Spinal cord (tissue), 10 donors: ENCODE data around the gene CIAO3. TPM values are rescaled to one million over a fixed set of nuclear protein-coding genes. Genes with fewer than 3 reads are reported as not detected.

Experiments
- DNase-seq, 6 donors: peaks; one replicate each; pipeline versions ENCODE4 v3.0.0 to v3.0.0-alpha.2; 2013 to 2015; ENCODE audit warnings: low spot score in 6 of 6, low read depth in 4 of 6
- H3K27ac ChIP-seq: one replicate; pipeline ENCODE4 v1.5.1; 2013; ENCODE audit warnings: low read depth, low read length, control low read depth
- H3K27me3 ChIP-seq: one replicate; pipeline ENCODE4 v1.6.1; 2013; ENCODE audit warnings: low read length; ENCODE audit not compliant: control insufficient read depth, insufficient read depth
- H3K36me3 ChIP-seq: one replicate; pipeline ENCODE4 v1.6.1; 2013; ENCODE audit warnings: low read length; ENCODE audit not compliant: control insufficient read depth, insufficient read depth
- H3K4me1 ChIP-seq: one replicate; pipeline ENCODE4 v1.6.1; 2013; ENCODE audit warnings: low read length; ENCODE audit not compliant: control insufficient read depth, insufficient read depth
- H3K4me3 ChIP-seq: one replicate; pipeline ENCODE4 v1.5.1; 2013; ENCODE audit warnings: low read depth, low read length, control low read depth
- H3K9me3 ChIP-seq: one replicate; pipeline ENCODE4 v1.6.1; 2013; ENCODE audit warnings: low read length; ENCODE audit not compliant: control insufficient read depth, insufficient read depth
- WGBS: methylation state at CpG from one replicate; pipeline ENCODE4 v1.1.5; 2013; ENCODE audit warnings: missing lambda C conversion rate; ENCODE audit not compliant: insufficient coverage; 5-methylcytosine and 5-hydroxymethylcytosine counted together
- polyA plus RNA-seq, 2 donors: library from polyadenylated mRNA; unstranded; fragments of 120-200 nt; gene quantifications; one replicate each; pipeline ENCODE4 v1.2.1, GENCODE V29; 2013; ENCODE audit not compliant: insufficient read length in 2 of 2
- total RNA-seq, 2 donors: library from RNA; depleted of rRNA in 1 of 2; stranded (reverse); fragments of 120-200 nt in 1 of 2; fragments of >200 nt in 1 of 2; gene quantifications; one replicate each; pipeline versions ENCODE4 v1.2.3 to v1.2.4, GENCODE V29; 2013 to 2014
- donor health status: healthy.

Gene CIAO3
- total and polyA plus RNA-seq, 4 donors: 29.9 to 47.9 (median 38.3) TPM

DNA sequence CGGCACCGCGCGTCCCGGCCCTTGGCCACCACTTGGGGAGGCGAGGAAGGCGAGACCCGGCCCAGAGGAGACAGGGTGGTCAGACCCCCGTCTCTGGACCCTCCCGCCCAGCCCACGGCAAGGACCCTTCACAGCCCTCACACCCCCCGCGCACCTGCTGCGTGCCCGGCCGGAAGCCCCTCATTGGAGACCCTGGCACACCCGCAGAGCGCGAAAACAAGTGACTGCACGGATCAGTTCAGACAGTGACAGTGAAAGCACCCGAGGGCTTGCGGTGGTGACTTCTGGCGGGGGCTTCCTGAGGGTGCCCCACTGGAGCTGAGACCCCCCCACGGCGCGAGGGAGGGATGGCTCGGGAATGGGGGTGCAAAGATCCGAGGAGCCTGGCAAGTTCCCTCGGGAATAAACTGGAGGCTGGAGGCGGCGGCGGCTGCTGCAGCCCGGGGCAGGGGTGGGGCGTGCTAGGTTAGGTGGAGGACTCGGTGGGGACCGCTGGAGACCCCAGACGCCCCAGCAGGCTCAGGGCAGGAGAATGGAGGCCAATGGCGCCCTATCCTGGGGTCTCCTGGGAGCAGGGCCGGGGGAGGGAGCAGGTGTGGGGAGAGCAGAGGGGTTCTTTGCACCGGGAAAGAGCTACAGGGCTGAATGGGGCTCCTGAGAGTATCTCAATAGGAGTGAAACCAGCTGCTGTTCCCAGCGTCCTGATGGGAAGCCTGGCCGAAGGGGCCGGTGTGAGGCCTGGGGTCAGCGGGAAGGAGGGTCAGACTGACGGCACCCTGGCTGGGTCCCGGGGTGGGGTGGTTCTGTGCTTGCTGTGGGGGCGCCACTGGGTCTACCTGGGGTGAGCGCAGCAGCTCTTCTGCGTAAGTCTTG lies 34.4 kb downstream of the CIAO3 start:
- 5% methylated on average over 49 of the region's 49 CpGs for WGBS
- no peaks in the 10 kb centered on the region for H3K9me3 ChIP-seq
- DNase-seq: peak in 1 of 6 donors; percentile 61
- peaks cover 32% of the 10 kb centered on the region for H3K27me3 ChIP-seq
- H3K4me3 ChIP-seq: peak overlapping the region; percentile 9
- H3K27ac ChIP-seq: no peak overlapping the region
- H3K36me3 ChIP-seq: peaks cover 33% of the 10 kb centered on the region
- peaks cover 89% of the 10 kb centered on the region for H3K4me1 ChIP-seq

DNA sequence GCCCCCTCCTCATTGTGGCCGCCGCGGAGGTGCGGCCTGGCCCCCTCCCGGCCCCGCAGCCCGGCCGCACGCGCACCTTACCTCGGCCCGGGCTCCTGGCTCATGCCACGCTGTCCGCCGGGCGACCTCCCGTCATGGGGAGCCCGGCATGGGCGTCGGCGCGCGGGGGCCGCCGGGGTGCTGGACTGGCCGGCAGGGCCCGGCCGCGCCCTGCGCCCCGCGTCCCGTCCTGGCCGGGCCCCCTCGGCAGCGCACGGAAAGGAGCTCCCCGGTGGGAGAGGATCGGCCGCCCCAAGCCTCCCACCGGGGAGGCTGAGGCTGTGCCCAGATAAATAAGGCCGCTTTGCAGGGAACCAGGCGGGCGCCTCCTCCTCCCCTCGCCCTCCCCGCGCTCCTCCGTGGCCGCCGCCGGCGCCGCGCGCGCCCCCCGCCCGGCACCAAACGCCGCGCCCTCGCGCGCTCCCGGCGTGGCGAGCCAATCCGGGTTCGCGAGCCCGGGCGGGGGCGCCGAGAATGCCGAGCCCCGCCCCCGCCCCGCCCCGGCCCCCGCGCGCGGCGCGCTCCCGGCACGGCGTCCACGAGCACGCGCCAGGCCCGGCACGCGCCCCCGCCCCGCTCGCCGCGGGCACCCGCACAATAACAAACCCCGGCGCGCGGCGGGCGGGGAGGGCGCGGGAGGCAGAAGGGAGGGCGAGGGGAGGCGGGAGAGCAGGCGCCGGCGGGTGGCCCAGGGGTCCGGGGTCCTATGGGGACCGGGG lies 35.2 kb downstream of the CIAO3 start, which contains the start of gene FBXL16:
TSS of gene FBXL16 (minus strand) at position 371 of the 758 bp plus-strand sequence. CDS start 8,396 bp downstream, outside the sequence.
- peak in 4 of 6 donors; percentile 74 to 95 (median 87) for DNase-seq
- under 1% methylated on average over 113 of the region's 115 CpGs for WGBS
- H3K27me3 ChIP-seq: peaks cover 38% of the 10 kb centered on the region
- H3K4me1 ChIP-seq: peaks cover 88% of the 10 kb centered on the region
- H3K4me3 ChIP-seq: peak within 1 kb of the TSS; percentile 35
- peaks cover 38% of the 10 kb centered on the region for H3K36me3 ChIP-seq
- no peaks in the 10 kb centered on the region for H3K9me3 ChIP-seq
- no peak within 1 kb of the TSS for H3K27ac ChIP-seq

DNA sequence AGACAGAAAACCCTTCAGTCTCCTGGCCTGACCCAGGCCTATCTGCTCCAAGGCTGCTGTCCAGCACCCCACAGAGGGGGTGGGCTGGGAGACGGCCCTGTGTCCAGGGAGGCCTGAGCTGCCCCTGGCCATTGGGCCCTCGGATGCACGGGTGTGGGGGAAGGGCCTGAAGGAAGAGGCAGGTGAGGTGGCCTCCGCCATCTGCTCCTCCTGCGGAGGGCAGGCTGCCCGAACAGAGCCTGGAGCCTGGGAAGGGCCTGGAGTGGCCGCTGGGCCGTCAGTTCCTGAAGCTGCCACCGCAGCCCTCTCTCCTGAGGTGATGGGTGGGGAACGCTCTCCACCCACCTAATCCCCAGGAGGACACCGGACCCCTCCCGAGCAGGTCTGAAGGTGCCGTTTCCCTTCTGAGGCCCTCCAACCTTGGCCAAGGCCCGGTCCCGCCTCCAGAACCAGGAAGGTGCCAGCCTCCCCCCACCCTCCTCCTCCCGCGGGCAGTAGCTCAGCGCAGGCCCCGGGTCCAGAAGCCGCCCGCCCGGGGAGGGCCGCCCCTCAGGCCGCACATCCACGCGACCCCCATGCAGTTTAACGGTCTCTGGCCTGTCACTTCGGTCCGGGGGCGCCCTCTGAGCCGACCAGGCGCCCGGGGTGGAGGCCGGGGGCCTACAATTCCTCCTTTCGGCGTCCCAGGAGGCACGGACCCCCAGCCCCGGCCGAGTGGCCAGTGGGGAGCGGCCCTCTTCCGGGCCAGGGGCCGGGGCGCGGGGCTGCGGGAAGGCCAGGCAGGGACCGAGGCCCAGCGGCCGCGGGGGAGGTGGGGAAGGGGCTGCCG lies 36.0 kb downstream of the CIAO3 start:
- Histone ChIP-seq H3K36me3 (peaks cover 38% of the 10 kb centered on the region), H3K4me3 (peak overlapping the region; percentile 35), H3K4me1 (peaks cover 88% of the 10 kb centered on the region), H3K27me3 (peaks cover 45% of the 10 kb centered on the region), H3K27ac (no peak overlapping the region), H3K9me3 (no peaks in the 10 kb centered on the region)
- DNase-seq: no peak
- 7% methylated on average over 48 of the region's 50 CpGs for WGBS

DNA sequence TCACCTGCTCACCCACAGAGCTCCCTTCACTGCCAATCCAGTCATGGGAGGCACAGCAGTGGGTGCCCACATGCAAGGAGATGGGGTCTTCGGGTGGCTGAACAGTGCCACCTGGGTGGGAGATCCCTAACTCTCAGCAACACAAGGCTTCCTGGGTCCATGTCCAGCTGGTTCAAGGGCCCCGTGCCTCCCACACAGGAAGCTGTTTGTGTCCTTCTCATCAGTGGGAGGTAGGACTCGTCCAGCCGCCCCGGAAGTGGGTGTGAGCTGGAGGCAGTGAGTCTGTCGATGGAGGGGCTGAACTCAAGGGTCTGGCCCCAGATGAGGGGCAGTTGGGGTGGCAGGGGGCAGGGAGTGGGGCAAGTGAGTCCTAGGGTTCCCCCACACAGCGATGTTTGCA lies 36.8 kb downstream of the CIAO3 start:
- Histone ChIP-seq H3K9me3 (no peaks in the 10 kb centered on the region), H3K4me1 (peaks cover 82% of the 10 kb centered on the region), H3K4me3 (no peak overlapping the region), H3K36me3 (peaks cover 44% of the 10 kb centered on the region), H3K27ac (no peak overlapping the region), H3K27me3 (peaks cover 45% of the 10 kb centered on the region)
- WGBS: 80% methylated on average over 7 of the region's 7 CpGs
- no peak for DNase-seq

DNA sequence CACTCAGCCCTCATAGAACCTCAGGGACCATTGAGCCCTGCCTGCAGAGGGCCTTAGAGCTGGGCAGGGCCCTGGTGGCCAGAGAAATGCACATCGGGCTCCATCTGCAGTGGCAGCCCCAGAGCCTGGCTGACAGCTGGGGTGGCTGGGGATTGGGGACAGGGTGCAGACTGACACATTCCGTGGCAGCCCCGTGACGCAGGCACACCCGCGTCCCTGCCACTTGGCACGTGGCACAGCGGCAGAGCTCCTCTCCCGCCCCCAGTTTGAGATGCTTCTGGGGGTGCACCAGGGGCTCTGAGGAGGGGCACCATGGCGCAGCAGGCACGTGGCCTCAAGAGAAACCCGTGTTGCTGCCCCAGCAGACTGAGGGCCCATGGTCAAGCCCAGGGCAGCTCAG lies 37.4 kb downstream of the CIAO3 start:
- Histone ChIP-seq H3K27me3 (peaks cover 45% of the 10 kb centered on the region), H3K4me3 (no peak overlapping the region)
- 83% methylated on average over 12 of the region's 12 CpGs for WGBS

DNA sequence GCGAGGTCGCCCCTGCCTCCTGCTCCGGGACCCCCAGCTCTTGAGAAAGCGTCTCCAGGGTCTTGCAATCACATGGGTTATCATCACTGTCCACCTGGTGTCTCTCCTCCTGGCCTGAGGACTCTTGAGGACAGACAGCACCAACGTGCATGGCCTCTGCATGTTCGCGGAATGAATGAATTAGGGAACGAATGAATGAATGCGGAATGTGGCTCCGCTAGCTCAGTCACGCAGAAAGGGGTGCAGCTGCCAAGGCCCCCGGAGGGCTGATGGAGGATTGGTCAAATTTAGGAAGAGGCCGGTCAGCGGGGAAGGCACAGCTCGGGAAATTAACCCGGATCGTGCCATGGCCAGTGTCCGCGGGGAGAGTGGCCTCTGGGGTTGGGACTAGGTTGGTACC lies 38.5 kb downstream of the CIAO3 start:
- no peaks in the 10 kb centered on the region for H3K9me3 ChIP-seq
- peaks cover 55% of the 10 kb centered on the region for H3K36me3 ChIP-seq
- peaks cover 67% of the 10 kb centered on the region for H3K4me1 ChIP-seq
- H3K27me3 ChIP-seq: peaks cover 40% of the 10 kb centered on the region
- no peak overlapping the region for H3K4me3 ChIP-seq
- H3K27ac ChIP-seq: no peak overlapping the region
- WGBS: 83% methylated on average over 19 of the region's 19 CpGs
- no peak for DNase-seq

More for the DNA sequence above, 37.4 kb downstream of the CIAO3 start:
- Histone ChIP-seq H3K36me3 (peaks cover 48% of the 10 kb centered on the region), H3K27ac (no peak overlapping the region), H3K9me3 (no peaks in the 10 kb centered on the region), H3K4me1 (peaks cover 76% of the 10 kb centered on the region)
- no peak for DNase-seq

DNA sequence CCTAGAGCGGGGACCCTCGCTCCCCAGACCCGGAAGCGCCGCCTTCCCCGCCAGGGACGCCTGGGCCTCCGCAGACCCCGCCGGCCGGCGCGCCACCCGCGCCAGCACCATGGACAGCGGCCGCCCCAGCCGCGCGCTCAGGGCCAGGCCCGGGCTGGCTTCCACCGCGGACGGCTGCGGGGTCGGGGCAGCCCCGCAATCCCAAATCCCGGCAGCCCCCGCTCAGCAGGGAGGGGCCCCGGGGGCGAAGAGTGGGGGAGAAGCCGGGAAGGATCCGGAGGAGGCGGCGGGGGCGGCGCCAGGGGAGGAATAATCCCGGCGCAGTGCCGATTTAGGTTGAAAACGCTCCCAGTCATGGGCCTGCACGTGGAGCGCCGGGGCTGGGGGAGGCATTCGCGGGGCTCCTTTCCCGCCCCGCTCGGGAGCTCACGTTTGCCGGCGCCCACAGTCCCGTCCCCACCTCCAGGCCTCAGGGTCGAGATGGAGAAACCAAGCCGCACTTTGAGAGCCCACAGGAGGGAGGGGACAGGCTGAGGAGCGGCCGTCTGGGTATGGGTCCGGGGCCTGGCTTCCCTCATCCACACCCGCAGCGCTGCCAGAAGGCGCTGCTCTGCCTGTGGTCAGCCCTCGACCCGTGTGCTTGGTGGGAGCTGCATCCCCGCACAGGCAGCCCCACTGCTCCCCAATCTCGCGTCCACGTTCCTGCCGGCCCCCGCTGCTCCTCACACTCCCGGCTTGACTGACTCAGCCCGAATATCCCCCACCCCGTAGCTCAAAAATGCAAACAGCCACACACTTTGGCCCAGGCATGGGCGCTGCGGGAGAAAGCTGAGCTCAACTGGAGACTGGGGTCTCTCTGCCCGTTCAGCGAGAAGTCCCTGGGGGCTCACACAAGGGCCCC lies 39.9 kb downstream of the CIAO3 start:
- WGBS: 8% methylated on average over 76 of the region's 76 CpGs
- H3K27me3 ChIP-seq: peaks cover 31% of the 10 kb centered on the region

DNA sequence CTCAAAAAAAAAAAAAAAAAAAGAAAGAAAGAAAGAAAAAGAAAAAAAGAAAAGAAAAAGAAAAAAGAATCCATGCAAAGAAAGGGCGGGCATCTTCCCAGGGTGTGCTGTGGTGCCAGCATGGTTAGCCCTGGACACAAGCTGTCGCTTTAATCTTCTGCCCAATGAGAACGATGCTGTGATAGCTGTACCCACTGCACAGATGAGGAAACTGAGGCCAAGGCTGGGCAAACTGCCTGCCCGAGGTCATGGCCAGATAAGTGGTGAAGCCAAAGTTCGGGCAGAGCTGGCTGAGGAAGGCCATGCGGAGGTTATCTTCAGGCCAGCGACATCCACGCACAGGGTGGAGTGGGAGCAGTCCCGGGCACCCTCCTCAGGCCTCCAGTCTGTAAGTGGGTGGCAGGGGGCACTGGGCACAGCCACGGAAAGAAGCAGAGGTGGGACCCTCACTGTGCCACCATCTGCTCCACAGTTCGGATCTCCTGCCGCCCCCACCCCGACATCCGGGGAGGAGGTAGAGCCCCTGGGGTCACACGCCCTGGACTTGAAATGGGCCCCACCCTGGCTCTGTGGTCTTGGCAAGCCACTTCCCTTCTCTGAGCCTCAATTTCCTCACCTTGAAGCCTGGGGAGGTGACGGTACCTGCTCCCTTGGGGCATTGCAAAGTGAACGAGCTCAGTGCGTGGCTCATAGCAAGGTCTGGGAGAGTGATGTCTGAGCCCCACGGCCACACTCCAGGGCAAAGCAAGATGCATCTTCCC lies 41.7 kb downstream of the CIAO3 start:
- Histone ChIP-seq H3K36me3 (peaks cover 85% of the 10 kb centered on the region), H3K4me3 (no peak overlapping the region), H3K9me3 (no peaks in the 10 kb centered on the region), H3K27me3 (peaks cover 35% of the 10 kb centered on the region), H3K27ac (no peak overlapping the region), H3K4me1 (peaks cover 58% of the 10 kb centered on the region)
- DNase-seq: no peak
- WGBS: 81% methylated on average over 17 of the region's 19 CpGs

More for the DNA sequence above, 39.9 kb downstream of the CIAO3 start:
- H3K4me3 ChIP-seq: no peak overlapping the region
- no peak overlapping the region for H3K27ac ChIP-seq
- H3K9me3 ChIP-seq: no peaks in the 10 kb centered on the region
- H3K36me3 ChIP-seq: peaks cover 69% of the 10 kb centered on the region
- H3K4me1 ChIP-seq: peaks cover 54% of the 10 kb centered on the region
- DNase-seq: no peak
